Measurements from ENCODE around the gene TUBGCP6. TPM values are rescaled to one million over a fixed set of nuclear protein-coding genes. Genes with fewer than 3 reads are reported as not detected.
A peak's percentile ranks its signal among the peaks of the same experiment; 100 is the strongest.

TUBGCP6 gene
- total and polyA plus RNA-seq, 2 experiments from 2014 or later = 26.2 to 31.5 TPM

DNA sequence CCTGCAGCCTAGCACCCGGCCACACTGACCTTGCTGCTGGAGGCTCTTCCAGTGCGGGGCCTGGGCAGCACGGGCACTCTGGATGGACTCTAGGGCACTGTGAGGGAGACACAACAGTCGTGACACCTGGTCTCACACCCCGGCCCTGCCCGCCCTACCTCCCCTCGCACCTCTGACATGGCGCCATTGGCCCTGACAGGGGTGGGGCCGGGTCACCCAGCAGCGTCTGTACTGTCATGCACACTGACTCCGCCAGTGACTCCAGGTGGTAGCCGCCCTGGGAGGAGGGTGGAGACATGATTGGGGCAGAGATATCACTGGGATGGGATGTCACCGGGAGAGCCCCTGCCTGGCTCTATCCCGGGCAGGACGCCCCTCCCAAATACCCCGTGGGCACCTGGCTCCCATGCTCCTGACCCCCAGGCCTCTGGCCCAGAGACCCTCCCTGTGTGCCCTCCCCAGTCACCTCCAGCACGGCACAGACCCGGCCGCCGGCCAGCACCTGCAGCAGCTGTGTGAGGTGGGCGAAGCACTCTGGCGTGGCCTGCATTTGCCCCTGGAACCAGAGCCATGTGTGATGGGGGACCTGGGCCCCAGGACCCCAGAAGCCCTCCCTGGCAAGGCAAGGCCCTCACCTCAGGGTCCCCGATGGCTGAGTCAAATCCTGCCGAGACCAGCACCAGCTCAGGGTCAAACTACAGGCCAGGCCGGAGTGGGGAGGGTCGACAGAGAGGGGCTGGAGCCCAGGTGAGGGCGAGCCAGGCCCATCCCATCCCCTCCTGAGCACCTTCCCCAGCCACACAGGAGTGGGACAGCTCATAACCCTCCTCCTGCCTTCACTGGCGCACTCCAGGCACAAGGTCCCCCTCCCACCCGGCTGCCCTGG lies 3.6 kb upstream of the TUBGCP6 start:
- no peak overlapping the region for H3K4me3 ChIP-seq
- DNase-seq (ENCODE audit: low spot score) = no peak
- no peaks in the 10 kb centered on the region for H3K36me3 ChIP-seq (replicated peaks; ENCODE audit: insufficient read depth, low read depth)
- no peaks in the 10 kb centered on the region for H3K9me3 ChIP-seq (ENCODE audit: low read depth)
- H3K4me2 ChIP-seq = no peak overlapping the region
- no peak overlapping the region for H3K27ac ChIP-seq
- no peaks in the 10 kb centered on the region for H4K20me1 ChIP-seq (ENCODE audit: insufficient read depth, poor library complexity, severe bottlenecking)
- H2AFZ ChIP-seq = no peak overlapping the region
- peaks cover 20% of the 10 kb centered on the region for H3K4me1 ChIP-seq (ENCODE audit: insufficient read depth)
- H3K27me3 ChIP-seq = no peaks in the 10 kb centered on the region
- WGBS (ENCODE audit: low lambda C conversion rate, missing lambda C conversion rate) = 92% methylated on average over 28 of the region's 29 CpGs
- no peaks in the 10 kb centered on the region for H3K9me2 ChIP-seq (replicated peaks; ENCODE audit: insufficient read depth)
- peaks cover 45% of the 10 kb centered on the region for H3K79me2 ChIP-seq
- no peak for TF ChIP-seq EZH2 (IDR thresholded peaks at IDR 0.05; ENCODE audit: borderline replicate concordance)
- TF ChIP-seq EZH2phosphoT487 (IDR thresholded peaks at IDR 0.05; ENCODE audit: low read depth, severe bottlenecking, unreplicated experiment) = no peak
- TF ChIP-seq, protein P1, sequence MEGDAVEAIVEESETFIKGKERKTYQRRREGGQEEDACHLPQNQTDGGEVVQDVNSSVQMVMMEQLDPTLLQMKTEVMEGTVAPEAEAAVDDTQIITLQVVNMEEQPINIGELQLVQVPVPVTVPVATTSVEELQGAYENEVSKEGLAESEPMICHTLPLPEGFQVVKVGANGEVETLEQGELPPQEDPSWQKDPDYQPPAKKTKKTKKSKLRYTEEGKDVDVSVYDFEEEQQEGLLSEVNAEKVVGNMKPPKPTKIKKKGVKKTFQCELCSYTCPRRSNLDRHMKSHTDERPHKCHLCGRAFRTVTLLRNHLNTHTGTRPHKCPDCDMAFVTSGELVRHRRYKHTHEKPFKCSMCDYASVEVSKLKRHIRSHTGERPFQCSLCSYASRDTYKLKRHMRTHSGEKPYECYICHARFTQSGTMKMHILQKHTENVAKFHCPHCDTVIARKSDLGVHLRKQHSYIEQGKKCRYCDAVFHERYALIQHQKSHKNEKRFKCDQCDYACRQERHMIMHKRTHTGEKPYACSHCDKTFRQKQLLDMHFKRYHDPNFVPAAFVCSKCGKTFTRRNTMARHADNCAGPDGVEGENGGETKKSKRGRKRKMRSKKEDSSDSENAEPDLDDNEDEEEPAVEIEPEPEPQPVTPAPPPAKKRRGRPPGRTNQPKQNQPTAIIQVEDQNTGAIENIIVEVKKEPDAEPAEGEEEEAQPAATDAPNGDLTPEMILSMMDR (IDR thresholded peaks at IDR 0.05; ENCODE audit: poor library complexity) = no peak

DNA sequence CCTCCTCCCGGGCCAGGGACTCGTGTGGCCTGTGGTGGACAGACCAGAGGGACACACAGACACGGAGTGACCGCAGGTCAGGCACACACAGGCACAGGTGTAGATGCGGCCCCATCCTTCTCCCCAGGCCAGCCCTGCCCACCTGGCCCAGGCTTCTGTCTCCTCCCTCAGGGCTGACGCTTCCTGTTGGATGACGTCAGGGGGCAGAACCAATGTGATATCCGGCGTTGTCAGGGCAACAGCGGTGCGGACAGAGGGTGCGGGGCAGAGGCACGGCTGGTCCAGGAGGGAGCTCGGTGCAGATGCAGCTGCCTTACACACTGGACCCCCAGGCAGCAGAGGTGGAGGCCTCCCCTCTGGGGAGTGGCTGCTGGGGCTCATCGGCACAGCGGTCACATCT lies 2.9 kb upstream of the TUBGCP6 start:
- H4K20me1 ChIP-seq (ENCODE audit: insufficient read depth, poor library complexity, severe bottlenecking) = no peaks in the 10 kb centered on the region
- no peak for DNase-seq (ENCODE audit: low spot score)
- no peak overlapping the region for H2AFZ ChIP-seq
- no peaks in the 10 kb centered on the region for H3K27me3 ChIP-seq
- H3K4me1 ChIP-seq (ENCODE audit: insufficient read depth) = peaks cover 25% of the 10 kb centered on the region
- no peaks in the 10 kb centered on the region for H3K9me3 ChIP-seq (ENCODE audit: low read depth)
- H3K27ac ChIP-seq = no peak overlapping the region
- no peaks in the 10 kb centered on the region for H3K36me3 ChIP-seq (replicated peaks; ENCODE audit: insufficient read depth, low read depth)
- WGBS (ENCODE audit: low lambda C conversion rate, missing lambda C conversion rate) = 67% methylated on average over 16 of the region's 16 CpGs
- H3K79me2 ChIP-seq = peaks cover 52% of the 10 kb centered on the region
- no peaks in the 10 kb centered on the region for H3K9me2 ChIP-seq (replicated peaks; ENCODE audit: insufficient read depth)
- TF ChIP-seq EZH2 (IDR thresholded peaks at IDR 0.05; ENCODE audit: borderline replicate concordance) (no peak), EZH2phosphoT487 (IDR thresholded peaks at IDR 0.05; ENCODE audit: low read depth, severe bottlenecking, unreplicated experiment) (no peak)
- TF ChIP-seq, protein P1 (IDR thresholded peaks at IDR 0.05; ENCODE audit: poor library complexity) = no peak
- H3K4me2 ChIP-seq = no peak overlapping the region
- H3K4me3 ChIP-seq = no peak overlapping the region

DNA sequence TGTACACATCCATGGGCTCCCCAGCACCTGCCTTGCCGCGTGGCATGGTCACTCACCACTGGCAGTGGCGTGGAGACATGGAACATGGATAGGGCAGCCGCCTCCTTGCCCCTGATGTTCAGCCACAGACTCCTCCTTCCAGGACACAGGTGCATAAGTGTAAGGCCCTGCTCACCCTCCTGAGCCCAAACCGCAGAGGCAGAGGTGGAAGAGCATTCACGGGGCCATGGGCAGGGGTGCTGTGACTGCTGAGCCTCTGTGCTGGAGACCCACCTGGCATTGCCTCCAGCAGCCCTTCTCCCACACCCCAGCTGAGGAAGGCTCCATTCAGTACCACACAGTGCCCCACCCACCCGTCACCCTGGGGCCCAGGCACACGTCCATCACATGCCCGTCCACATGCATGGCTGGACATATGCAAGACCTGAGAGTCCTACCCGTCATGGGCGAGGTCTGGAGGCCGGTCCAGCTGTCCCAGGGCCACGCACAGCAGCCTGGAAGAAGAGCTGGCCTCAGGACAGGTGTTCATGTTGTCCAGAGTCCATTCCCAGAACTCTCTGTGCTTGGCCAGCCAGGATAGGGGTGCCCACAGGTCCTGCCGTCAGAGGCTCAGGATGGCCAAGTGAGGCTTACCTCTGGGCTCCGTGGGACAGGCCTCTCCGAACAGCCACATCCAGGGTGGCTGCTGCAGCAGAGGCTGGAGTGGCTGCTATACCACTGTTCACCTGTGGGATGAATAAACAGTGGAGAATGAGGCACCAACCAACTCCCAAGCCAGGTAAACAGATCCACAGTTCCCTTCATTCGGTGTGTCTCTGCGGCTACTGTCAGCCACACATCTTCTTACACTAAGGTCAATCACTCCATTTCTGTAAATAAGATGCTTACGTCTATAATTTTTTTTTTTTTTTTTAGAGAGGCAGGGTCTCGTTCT lies 1.7 kb upstream of the TUBGCP6 start:
- Histone ChIP-seq H3K27me3 (no peaks in the 10 kb centered on the region), H3K4me3 (no peak overlapping the region), H3K9me2 (replicated peaks; ENCODE audit: insufficient read depth) (no peaks in the 10 kb centered on the region), H3K4me1 (ENCODE audit: insufficient read depth) (peaks cover 37% of the 10 kb centered on the region), H2AFZ (no peak overlapping the region), H4K20me1 (ENCODE audit: insufficient read depth, poor library complexity, severe bottlenecking) (peaks cover 8% of the 10 kb centered on the region), H3K27ac (no peak overlapping the region), H3K79me2 (peaks cover 65% of the 10 kb centered on the region), H3K36me3 (replicated peaks; ENCODE audit: insufficient read depth, low read depth) (no peaks in the 10 kb centered on the region), H3K9me3 (ENCODE audit: low read depth) (no peaks in the 10 kb centered on the region), H3K4me2 (peak overlapping the region; percentile 95)
- WGBS (ENCODE audit: low lambda C conversion rate, missing lambda C conversion rate) = 91% methylated on average over 20 of the region's 20 CpGs
- TF ChIP-seq, protein P1 (IDR thresholded peaks at IDR 0.05; ENCODE audit: poor library complexity) = no peak
- TF ChIP-seq EZH2 (IDR thresholded peaks at IDR 0.05; ENCODE audit: borderline replicate concordance) (no peak), EZH2phosphoT487 (IDR thresholded peaks at IDR 0.05; ENCODE audit: low read depth, severe bottlenecking, unreplicated experiment) (no peak)
- DNase-seq (ENCODE audit: low spot score) = no peak

Data from hepatocyte (in vitro differentiated cells).